Stimulated activated naive CD8-positive, alpha-beta T cell treated with anti-CD3 and anti-CD28 coated beads, Interleukin-15, Interleukin-2, amounts not matched to agents 100 ng/mL and 50 ng/mL, for 24 hours (primary cell): ENCODE data around the gene ASTN2.

ENCODE experiments used
- H3K27ac Mint-ChIP-seq: one replicate; pipeline ENCODE4 v1.8.0; 2021; ENCODE audit warnings: mild to moderate bottlenecking, mixed read lengths
- H3K27me3 Mint-ChIP-seq: one replicate; pipeline ENCODE4 v1.8.0; 2021; ENCODE audit warnings: mixed read lengths
- H3K36me3 Mint-ChIP-seq: one replicate; pipeline ENCODE4 v1.8.0; 2021; ENCODE audit warnings: low read depth, mixed read lengths
- H3K4me1 Mint-ChIP-seq: one replicate; pipeline ENCODE4 v1.8.0; 2021; ENCODE audit warnings: low read depth, mixed read lengths
- H3K4me3 Mint-ChIP-seq: one replicate; pipeline ENCODE4 v1.8.0; 2021; ENCODE audit warnings: mild to moderate bottlenecking, mixed read lengths
- H3K9me3 Mint-ChIP-seq: one replicate; pipeline ENCODE4 v1.8.0; 2021; ENCODE audit warnings: mixed read lengths

Gene ASTN2

DNA sequence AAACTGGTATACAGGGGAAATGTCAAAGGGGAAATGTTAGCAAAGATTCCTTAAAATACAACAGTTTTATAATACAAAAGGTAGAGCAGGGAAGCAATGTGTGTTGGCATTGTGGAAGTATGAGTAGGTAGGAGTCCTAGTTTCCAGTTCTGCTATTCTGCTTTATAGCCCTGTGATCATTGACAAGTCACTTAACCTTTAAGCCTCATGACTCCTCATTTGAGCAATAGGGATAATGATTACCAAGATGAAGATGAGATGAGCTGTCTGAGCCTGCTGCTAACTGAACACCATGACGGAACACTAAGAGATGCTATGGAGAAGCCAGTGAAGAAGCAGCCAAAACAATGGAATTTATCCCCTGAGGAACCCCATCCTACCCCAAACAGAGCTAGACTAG, 1009.5 kb downstream of the ASTN2 start:
- no peak overlapping the region for H3K4me3 Mint-ChIP-seq
- no peaks in the 10 kb centered on the region for H3K4me1 Mint-ChIP-seq
- no peak overlapping the region for H3K27ac Mint-ChIP-seq
- no peaks in the 10 kb centered on the region for H3K36me3 Mint-ChIP-seq
- no peaks in the 10 kb centered on the region for H3K27me3 Mint-ChIP-seq
- no peaks in the 10 kb centered on the region for H3K9me3 Mint-ChIP-seq

DNA sequence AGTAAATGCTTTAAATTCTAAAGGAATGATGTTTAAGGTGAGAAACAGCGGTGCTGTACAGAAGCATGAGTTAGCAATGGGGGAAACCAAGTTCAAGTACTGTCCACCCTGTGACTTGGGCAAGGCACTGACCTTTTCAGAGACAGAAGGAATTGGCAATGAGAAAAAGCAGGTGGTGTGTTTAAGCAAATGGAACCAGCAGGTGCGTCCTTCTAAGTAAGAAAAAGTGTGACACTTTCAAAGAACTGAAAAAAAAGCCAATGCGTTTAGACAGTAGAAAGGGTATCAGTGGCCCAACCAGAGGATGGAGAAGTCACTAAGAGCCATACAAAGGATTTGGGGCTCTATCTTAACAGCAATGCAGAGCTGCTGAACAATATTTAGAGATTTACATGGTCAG, 1010.6 kb downstream of the ASTN2 start:
- H3K9me3 Mint-ChIP-seq, result no peaks in the 10 kb centered on the region
- no peaks in the 10 kb centered on the region for H3K36me3 Mint-ChIP-seq
- no peak overlapping the region for H3K27ac Mint-ChIP-seq
- H3K4me1 Mint-ChIP-seq, result no peaks in the 10 kb centered on the region
- no peaks in the 10 kb centered on the region for H3K27me3 Mint-ChIP-seq
- no peak overlapping the region for H3K4me3 Mint-ChIP-seq

- H3K4me1 Mint-ChIP-seq, result no peaks in the 10 kb centered on the region
- H3K36me3 Mint-ChIP-seq, result no peaks in the 10 kb centered on the region
- no peaks in the 10 kb centered on the region for H3K9me3 Mint-ChIP-seq
- no peak overlapping the region for H3K27ac Mint-ChIP-seq
- H3K27me3 Mint-ChIP-seq, result no peaks in the 10 kb centered on the region
- H3K4me3 Mint-ChIP-seq, result no peak overlapping the region
Observed at GRCh38 chr9:116403171-116403570, 1011.7 kb downstream of the ASTN2 start.

- no peak overlapping the region for H3K27ac Mint-ChIP-seq
- no peak overlapping the region for H3K4me3 Mint-ChIP-seq
- H3K36me3 Mint-ChIP-seq, result no peaks in the 10 kb centered on the region
- H3K9me3 Mint-ChIP-seq, result no peaks in the 10 kb centered on the region
- no peaks in the 10 kb centered on the region for H3K4me1 Mint-ChIP-seq
- H3K27me3 Mint-ChIP-seq, result no peaks in the 10 kb centered on the region
Observed at GRCh38 chr9:116395699-116396037, 1019.2 kb downstream of the ASTN2 start.

DNA sequence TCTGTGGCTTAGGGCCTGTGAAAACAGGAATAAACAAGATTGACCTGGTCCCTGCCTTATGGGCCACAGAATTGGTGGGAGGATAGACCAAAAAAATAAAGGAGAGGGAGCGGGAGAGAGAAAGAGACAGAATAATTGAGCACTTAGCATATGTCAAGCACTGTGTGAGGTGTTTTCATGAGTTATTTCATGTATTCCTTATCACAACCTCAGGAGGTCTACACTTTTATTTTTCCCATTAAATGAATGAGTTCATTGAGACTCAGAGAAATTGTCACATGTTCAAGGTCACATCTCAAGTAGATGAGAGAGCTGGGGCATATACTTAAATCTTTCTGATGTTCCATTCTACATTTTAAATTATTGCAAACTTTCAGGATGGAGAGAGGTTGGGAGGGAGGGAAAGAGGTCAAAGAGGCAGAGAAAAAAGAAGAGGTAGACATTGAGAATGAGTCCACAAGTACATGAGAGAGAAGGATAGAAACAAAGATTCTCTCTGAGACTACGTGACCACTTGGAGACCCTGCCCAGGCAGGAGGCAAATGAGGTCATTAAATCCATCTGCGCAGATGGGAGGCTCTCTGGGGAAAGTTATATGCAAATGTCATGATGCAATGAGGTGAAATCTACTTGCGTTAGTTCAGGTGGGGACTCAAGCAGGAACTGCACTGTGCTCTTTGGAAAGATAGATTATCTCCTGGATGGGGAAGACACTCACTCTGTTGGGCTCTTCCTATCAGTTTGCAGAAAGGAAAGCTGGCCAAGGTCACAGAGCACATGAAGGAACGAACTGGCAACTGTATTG, 1019.8 kb downstream of the ASTN2 start:
- no peak overlapping the region for H3K4me3 Mint-ChIP-seq
- no peaks in the 10 kb centered on the region for H3K4me1 Mint-ChIP-seq
- H3K27me3 Mint-ChIP-seq, result no peaks in the 10 kb centered on the region
- no peaks in the 10 kb centered on the region for H3K36me3 Mint-ChIP-seq
- no peak overlapping the region for H3K27ac Mint-ChIP-seq
- H3K9me3 Mint-ChIP-seq, result no peaks in the 10 kb centered on the region

DNA sequence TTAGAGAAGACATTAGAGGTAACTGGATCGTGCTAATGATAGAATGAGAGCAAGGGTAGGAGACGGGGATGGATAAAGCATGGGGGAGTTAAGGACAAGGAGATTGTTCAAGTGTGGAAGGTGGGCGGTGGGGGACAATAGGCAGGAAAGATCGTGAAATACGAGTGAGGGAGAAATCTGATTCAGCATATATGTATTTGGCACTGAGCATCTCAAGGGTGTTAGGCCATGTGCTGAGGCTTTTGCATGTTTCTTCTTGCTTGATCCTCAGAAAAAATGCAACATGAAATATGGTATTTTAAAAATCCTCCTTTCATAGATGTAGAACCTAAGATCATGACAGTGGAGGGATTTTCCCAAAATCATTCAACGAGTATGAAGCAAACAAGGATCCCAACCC, 1020.8 kb downstream of the ASTN2 start:
- Mint-ChIP-seq H3K4me1 (no peaks in the 10 kb centered on the region), H3K9me3 (no peaks in the 10 kb centered on the region), H3K36me3 (no peaks in the 10 kb centered on the region), H3K27me3 (no peaks in the 10 kb centered on the region), H3K4me3 (no peak overlapping the region), H3K27ac (no peak overlapping the region)

- H3K36me3 Mint-ChIP-seq, result no peaks in the 10 kb centered on the region
- H3K4me3 Mint-ChIP-seq, result no peak overlapping the region
- no peaks in the 10 kb centered on the region for H3K27me3 Mint-ChIP-seq
- no peaks in the 10 kb centered on the region for H3K4me1 Mint-ChIP-seq
- no peak overlapping the region for H3K27ac Mint-ChIP-seq
- no peaks in the 10 kb centered on the region for H3K9me3 Mint-ChIP-seq
Observed at GRCh38 chr9:116393198-116393597, 1021.7 kb downstream of the ASTN2 start.

GRCh38 chr9:116391306-116391900, 1023.5 kb downstream of the ASTN2 start:
- Mint-ChIP-seq H3K36me3 (no peaks in the 10 kb centered on the region), H3K27ac (no peak overlapping the region), H3K4me1 (no peaks in the 10 kb centered on the region), H3K27me3 (no peaks in the 10 kb centered on the region), H3K9me3 (no peaks in the 10 kb centered on the region), H3K4me3 (no peak overlapping the region)

DNA sequence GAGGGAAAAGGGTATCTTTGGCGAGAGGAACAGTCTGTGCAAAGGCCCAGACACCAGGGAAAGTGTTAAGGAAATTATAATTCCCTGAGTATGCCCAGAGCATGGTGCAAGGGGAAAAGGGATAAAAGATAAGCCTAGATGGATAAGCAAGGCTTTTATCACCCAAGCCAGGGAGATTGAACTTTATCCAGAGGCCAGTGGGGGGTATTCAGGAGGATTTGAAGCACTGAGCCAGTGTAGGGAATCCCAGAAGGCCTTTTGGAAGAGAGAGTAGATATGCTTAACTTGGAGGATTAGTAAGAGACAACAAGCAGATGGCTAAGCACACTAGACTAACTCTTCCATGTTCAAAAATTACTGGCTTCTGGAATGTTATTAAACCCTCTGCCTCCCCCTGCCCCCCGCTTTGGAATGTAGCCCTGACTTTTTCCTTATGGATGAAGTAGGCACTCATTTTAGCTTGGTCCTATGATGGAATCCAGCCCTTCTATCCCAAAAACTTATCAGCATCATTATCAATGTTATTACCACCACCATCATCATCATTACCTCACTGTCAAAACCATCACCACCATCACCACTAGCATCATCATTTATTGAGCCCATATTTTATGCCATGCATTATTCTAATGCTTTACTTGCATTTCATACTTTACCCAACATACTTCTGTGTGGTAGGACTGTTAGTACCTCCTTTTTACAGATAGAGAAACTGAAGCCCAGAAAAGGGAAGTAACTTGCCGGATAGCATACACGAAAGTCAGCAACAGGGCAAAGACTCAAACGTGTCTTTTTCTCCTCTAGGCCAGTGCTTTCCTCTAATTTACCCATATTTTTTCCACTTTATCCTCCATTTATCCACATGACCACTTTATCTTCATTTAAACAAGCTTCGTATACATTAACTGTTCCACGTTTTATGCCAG, 1024.3 kb downstream of the ASTN2 start:
- Mint-ChIP-seq H3K4me3 (no peak overlapping the region), H3K9me3 (no peaks in the 10 kb centered on the region), H3K27ac (no peak overlapping the region), H3K27me3 (no peaks in the 10 kb centered on the region), H3K4me1 (no peaks in the 10 kb centered on the region), H3K36me3 (no peaks in the 10 kb centered on the region)

GRCh38 chr9:116389541-116390302, 1025.1 kb downstream of the ASTN2 start:
- H3K4me3 Mint-ChIP-seq, result no peak overlapping the region
- H3K4me1 Mint-ChIP-seq, result no peaks in the 10 kb centered on the region
- no peak overlapping the region for H3K27ac Mint-ChIP-seq
- H3K9me3 Mint-ChIP-seq, result no peaks in the 10 kb centered on the region
- H3K36me3 Mint-ChIP-seq, result no peaks in the 10 kb centered on the region
- no peaks in the 10 kb centered on the region for H3K27me3 Mint-ChIP-seq

- H3K36me3 Mint-ChIP-seq, result no peaks in the 10 kb centered on the region
- no peaks in the 10 kb centered on the region for H3K9me3 Mint-ChIP-seq
- H3K4me3 Mint-ChIP-seq, result no peak overlapping the region
- no peaks in the 10 kb centered on the region for H3K27me3 Mint-ChIP-seq
- no peak overlapping the region for H3K27ac Mint-ChIP-seq
- no peaks in the 10 kb centered on the region for H3K4me1 Mint-ChIP-seq
Observed at GRCh38 chr9:116387934-116388698, 1026.7 kb downstream of the ASTN2 start.

DNA sequence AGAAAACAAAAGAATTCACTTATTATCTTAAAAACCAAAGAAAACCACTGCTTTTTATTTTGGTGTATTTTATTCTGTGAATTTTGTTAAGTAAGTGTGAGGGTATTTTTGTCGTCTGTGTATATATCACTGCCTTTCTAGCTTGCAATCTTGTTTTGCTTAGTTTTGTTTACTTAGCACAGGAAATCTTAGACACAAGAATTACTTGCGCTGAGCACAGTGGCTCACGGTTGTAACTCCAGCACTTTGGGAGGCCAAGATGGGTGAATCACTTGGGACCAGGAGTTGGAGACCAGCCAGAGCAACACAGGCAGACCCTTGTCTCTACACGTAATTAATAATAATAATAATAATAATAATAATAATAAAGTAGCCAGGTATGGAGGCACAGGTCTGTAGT, 1030.9 kb downstream of the ASTN2 start:
- Mint-ChIP-seq H3K27ac (no peak overlapping the region), H3K27me3 (no peaks in the 10 kb centered on the region), H3K9me3 (no peaks in the 10 kb centered on the region), H3K36me3 (no peaks in the 10 kb centered on the region), H3K4me3 (no peak overlapping the region), H3K4me1 (peaks cover 4% of the 10 kb centered on the region)

DNA sequence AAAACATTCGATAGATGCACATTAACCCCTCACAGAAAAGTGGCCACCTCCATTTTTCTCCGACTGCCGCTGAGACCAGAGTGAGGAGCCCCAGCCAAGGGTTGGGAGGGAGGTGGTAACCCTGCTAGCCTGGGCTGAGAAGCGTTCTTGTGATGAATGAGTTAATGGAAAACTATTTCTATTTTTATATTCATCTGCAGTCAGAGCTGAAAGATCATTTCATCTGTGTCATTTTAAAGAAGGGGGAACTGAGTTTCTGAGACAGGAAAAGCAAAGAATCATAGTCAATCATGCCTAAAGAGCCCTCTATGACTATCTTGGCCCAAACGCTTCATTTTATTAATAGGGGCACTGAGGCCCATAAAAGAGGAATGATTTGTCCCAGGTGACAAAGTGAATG, 1031.7 kb downstream of the ASTN2 start:
- Mint-ChIP-seq H3K36me3 (no peaks in the 10 kb centered on the region), H3K4me3 (no peak overlapping the region), H3K4me1 (peaks cover 4% of the 10 kb centered on the region), H3K27ac (no peak overlapping the region), H3K27me3 (no peaks in the 10 kb centered on the region), H3K9me3 (no peaks in the 10 kb centered on the region)

- no peaks in the 10 kb centered on the region for H3K36me3 Mint-ChIP-seq
- H3K4me3 Mint-ChIP-seq, result no peak overlapping the region
- H3K27ac Mint-ChIP-seq, result no peak overlapping the region
- H3K9me3 Mint-ChIP-seq, result no peaks in the 10 kb centered on the region
- H3K27me3 Mint-ChIP-seq, result no peaks in the 10 kb centered on the region
- peaks cover 4% of the 10 kb centered on the region for H3K4me1 Mint-ChIP-seq
Observed at GRCh38 chr9:116382053-116382452, 1032.8 kb downstream of the ASTN2 start.
